ENCODE results near the gene RRP8. TPM values are rescaled to one million over a fixed set of nuclear protein-coding genes. Genes with fewer than 3 reads are reported as not detected.

The RRP8 gene
- 41.5 and 43.8 TPM in 2 replicates for total RNA-seq

DNA sequence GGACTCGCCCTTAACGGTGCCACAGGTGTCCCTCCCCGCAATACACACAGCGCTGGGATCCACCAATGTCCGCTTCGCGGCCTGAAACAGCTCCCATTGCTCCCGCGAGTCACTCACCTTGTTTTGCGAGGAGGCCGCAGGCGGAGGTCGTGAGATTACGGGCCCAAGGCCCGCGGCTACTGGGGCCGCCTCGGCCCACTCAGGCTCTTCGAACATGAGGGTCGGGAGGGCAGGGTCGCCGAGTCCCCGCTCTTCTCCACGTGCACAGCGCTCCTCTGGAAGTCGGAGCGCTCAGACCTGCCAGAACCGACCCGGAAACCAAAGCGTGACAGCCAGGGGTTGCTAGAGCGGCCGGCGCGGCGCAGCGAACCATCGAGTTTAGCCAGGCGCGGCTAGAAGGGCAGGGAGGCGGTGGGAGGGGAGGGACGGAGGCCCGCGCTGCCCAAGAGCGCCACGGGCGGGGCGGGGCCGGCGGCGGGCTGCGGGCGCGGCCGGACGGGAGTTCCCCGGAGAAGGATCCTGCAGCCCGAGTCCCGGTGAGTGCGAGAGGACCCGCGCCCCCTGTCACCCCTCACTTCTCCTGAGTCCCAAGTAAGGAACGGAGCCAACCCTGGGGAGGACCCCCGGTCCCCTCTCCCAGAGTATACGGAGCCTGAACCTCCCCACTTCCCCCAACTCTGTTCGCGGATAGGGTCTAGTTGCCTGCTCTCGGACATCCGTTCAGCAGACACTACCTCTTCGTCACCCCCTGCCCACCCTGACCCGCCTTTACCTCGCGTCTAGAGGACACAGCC, at the start of gene RRP8, which contains the start of gene ILK:
RRP8 (minus strand) TSS at position 330 of the 794 bp plus-strand sequence; CDS start at position 216, 114 bp downstream.
ILK (plus strand) TSS at position 488 of the 794 bp plus-strand sequence. CDS start 498 bp downstream, outside the sequence.
- Mint-ChIP-seq H3K27ac (no peak within 1 kb of the TSS), H3K9me3 (no peaks in the 10 kb centered on the region), H3K36me3 (ENCODE audit: low read depth) (peaks cover 36% of the 10 kb centered on the region), H3K4me1 (peaks cover 28% of the 10 kb centered on the region), H3K4me3 (no peak within 1 kb of the TSS), H3K27me3 (no peaks in the 10 kb centered on the region)
- DNase-seq, result peak; percentile 96
- intact Hi-C loops (cut with micrococcal nuclease), result loop anchor here (1.0 to 10.0 kb wide), 7 partner anchors 9 to 224 kb away; partner anchors contain the start of genes APBB1, ARFIP2, MRPL17 and TAF10

DNA sequence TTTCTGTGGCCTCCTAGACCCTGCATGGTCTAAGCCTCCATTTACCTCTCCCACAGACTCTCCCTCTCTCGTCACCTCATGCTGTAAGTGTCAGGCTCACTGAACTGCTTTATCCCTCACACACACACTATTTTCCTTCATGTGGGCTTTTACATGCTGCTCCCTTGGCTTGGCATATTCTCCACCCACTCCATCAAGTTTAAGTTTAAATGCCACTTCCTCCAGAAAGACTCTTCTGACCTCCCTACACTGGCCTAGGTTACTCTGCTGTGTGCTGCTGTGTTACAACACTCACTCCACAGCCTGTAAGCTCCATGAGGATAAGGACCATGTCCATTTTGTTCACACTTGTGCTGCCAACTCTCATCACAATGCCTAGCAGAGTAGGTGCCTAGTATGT, 49.7 kb upstream of the RRP8 start:
- H3K9me3 Mint-ChIP-seq, result no peaks in the 10 kb centered on the region
- H3K4me1 Mint-ChIP-seq, result peaks cover 5% of the 10 kb centered on the region
- H3K4me3 Mint-ChIP-seq, result no peak overlapping the region
- intact Hi-C loops (cut with micrococcal nuclease), result no loop called here
- DNase-seq, result no peak
- H3K27me3 Mint-ChIP-seq, result peaks cover 16% of the 10 kb centered on the region
- H3K36me3 Mint-ChIP-seq (ENCODE audit: low read depth), result peaks cover 3% of the 10 kb centered on the region
- H3K27ac Mint-ChIP-seq, result no peak overlapping the region

GRCh38 chr11:6652182-6652581, 48.8 kb upstream of the RRP8 start:
- H3K36me3 Mint-ChIP-seq (ENCODE audit: low read depth), result peaks cover 3% of the 10 kb centered on the region
- peaks cover 13% of the 10 kb centered on the region for H3K27me3 Mint-ChIP-seq
- peaks cover 5% of the 10 kb centered on the region for H3K4me1 Mint-ChIP-seq
- H3K27ac Mint-ChIP-seq, result no peak overlapping the region
- DNase-seq, result no peak
- H3K4me3 Mint-ChIP-seq, result no peak overlapping the region
- intact Hi-C loops (cut with micrococcal nuclease), result no loop called here
- H3K9me3 Mint-ChIP-seq, result no peaks in the 10 kb centered on the region

- peaks cover under 1% of the 10 kb centered on the region for H3K36me3 Mint-ChIP-seq (ENCODE audit: low read depth)
- H3K27ac Mint-ChIP-seq, result no peak overlapping the region
- intact Hi-C loops (cut with micrococcal nuclease), result no loop called here
- DNase-seq, result no peak
- H3K4me3 Mint-ChIP-seq, result no peak overlapping the region
- peaks cover 1% of the 10 kb centered on the region for H3K27me3 Mint-ChIP-seq
- H3K4me1 Mint-ChIP-seq, result peaks cover 1% of the 10 kb centered on the region
- H3K9me3 Mint-ChIP-seq, result no peaks in the 10 kb centered on the region
These were observed 47.6 kb upstream of the RRP8 start for GRCh38 chr11:6650980-6651379.

DNA sequence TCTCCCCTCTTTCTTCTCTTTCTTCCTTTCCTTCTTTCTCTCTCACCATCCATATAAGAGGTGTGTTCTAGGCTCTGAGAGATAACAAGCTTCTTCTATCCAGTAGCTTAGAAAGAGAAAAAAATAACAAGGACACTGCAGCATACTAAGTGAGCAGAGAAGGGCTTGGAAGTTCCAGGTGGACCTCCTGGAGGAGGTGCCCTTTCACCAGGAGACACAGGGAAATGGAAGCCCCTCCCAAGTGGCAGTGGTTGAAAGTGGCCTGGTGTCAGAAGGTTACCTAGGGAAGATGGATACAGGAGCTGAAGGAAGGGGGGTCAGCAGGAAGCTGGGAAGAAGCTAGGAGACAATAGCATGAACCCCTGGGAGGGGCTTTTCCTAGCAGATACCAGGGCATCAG, 46.7 kb upstream of the RRP8 start:
- Mint-ChIP-seq H3K36me3 (ENCODE audit: low read depth) (no peaks in the 10 kb centered on the region), H3K4me3 (no peak overlapping the region), H3K27ac (no peak overlapping the region), H3K9me3 (no peaks in the 10 kb centered on the region), H3K27me3 (no peaks in the 10 kb centered on the region), H3K4me1 (peaks cover 2% of the 10 kb centered on the region)
- no peak for DNase-seq
- intact Hi-C loops (cut with micrococcal nuclease), result no loop called here

- Mint-ChIP-seq H3K4me1 (peaks cover 2% of the 10 kb centered on the region), H3K9me3 (no peaks in the 10 kb centered on the region), H3K36me3 (ENCODE audit: low read depth) (no peaks in the 10 kb centered on the region), H3K4me3 (no peak overlapping the region), H3K27me3 (no peaks in the 10 kb centered on the region), H3K27ac (no peak overlapping the region)
- intact Hi-C loops (cut with micrococcal nuclease), result no loop called here
- DNase-seq, result no peak
These were observed 45.1 kb upstream of the RRP8 start for GRCh38 chr11:6648501-6648900.

DNA sequence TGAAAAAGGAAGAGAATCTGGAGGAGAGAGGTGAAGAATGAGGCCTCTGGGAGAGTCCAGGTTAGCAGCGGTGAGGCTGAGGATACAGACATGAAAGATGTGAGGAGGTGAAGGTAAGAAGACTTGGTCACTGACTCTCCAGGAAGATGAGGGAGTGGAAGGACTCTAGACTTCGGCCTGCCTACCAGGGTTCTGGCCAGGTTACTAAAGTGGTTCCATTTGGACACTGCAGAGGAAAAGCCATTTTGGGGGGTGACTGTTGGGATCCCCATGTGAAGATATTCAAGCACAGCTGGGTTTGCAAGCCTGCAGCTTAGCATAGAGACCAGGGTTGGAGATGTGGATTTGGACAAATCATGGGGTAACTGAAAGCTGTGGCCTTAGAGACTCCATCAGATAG, 44.4 kb upstream of the RRP8 start:
- H3K36me3 Mint-ChIP-seq (ENCODE audit: low read depth), result no peaks in the 10 kb centered on the region
- intact Hi-C loops (cut with micrococcal nuclease), result no loop called here
- no peak overlapping the region for H3K4me3 Mint-ChIP-seq
- no peaks in the 10 kb centered on the region for H3K27me3 Mint-ChIP-seq
- no peak for DNase-seq
- H3K4me1 Mint-ChIP-seq, result peaks cover 2% of the 10 kb centered on the region
- H3K27ac Mint-ChIP-seq, result no peak overlapping the region
- no peaks in the 10 kb centered on the region for H3K9me3 Mint-ChIP-seq

GRCh38 chr11:6646918-6647679, 43.7 kb upstream of the RRP8 start:
- no peak overlapping the region for H3K27ac Mint-ChIP-seq

DNA sequence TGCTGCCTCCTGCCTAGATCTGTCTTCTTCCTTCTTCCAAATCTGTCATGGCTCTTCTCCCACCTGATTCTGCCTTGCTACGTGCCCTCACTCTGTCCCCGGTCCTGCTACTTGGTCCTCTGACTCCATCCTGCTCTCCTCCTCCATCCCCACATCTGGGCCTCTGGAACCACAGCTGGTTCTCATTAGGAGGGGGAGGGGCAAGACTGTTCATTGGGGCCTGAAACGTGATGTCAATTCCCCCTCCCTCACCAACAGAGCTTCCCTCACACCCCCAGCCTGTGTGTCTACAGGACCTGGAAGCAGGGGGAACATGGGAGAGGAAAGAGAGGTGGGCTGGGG, 43.1 kb upstream of the RRP8 start:
- no peak for DNase-seq
- intact Hi-C loops (cut with micrococcal nuclease), result no loop called here

More at GRCh38 chr11:6646918-6647679, 43.7 kb upstream of the RRP8 start:
- DNase-seq, result peak; percentile 73
- H3K36me3 Mint-ChIP-seq (ENCODE audit: low read depth), result no peaks in the 10 kb centered on the region
- H3K4me1 Mint-ChIP-seq, result peaks cover 2% of the 10 kb centered on the region
- no peaks in the 10 kb centered on the region for H3K27me3 Mint-ChIP-seq
- H3K9me3 Mint-ChIP-seq, result no peaks in the 10 kb centered on the region
- no peak overlapping the region for H3K4me3 Mint-ChIP-seq
- intact Hi-C loops (cut with micrococcal nuclease), result no loop called here

DNA sequence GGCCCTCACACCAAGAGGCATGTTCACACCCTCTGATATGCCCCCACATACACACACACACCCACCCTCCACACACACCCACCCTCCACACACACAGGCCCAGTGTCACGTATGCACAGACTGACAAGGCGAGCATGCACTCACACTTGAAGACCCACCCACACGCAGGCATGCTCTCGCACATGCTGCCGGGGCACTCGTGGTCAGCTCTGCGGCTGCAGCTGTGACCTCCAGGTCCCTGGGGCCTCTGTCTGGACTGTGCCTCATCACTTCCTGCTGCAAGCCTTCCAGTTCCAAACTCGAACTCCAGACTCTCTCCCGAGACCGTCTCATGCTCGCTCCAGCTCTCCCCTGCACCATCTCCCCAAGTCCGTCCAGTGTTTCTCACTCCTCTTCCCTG, 42.7 kb upstream of the RRP8 start:
- Mint-ChIP-seq H3K4me1 (peaks cover 2% of the 10 kb centered on the region), H3K36me3 (ENCODE audit: low read depth) (no peaks in the 10 kb centered on the region)

More for the DNA sequence above, 43.1 kb upstream of the RRP8 start:
- no peaks in the 10 kb centered on the region for H3K36me3 Mint-ChIP-seq (ENCODE audit: low read depth)
- no peaks in the 10 kb centered on the region for H3K27me3 Mint-ChIP-seq
- no peak overlapping the region for H3K27ac Mint-ChIP-seq
- peaks cover 2% of the 10 kb centered on the region for H3K4me1 Mint-ChIP-seq
- H3K9me3 Mint-ChIP-seq, result no peaks in the 10 kb centered on the region
- H3K4me3 Mint-ChIP-seq, result no peak overlapping the region

DNA sequence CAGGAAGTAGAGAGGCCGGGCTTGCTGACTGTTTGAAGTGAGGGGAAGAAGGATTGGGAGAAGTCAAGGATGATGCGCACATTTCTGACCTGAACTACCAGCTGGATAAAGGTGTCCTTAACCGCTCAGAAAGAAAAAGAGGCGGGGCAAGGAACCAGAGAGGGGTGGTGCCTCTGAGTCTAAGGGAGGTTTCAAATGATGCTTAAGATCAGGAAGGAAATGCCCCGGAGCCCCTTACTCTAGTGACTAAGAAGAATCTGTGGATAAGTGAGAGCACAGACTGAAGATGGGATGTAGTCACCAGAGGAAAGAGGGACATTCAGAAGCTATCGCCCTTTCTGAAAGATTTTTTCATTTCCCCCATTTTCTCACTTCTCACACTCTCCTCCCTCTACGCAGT, 39.5 kb upstream of the RRP8 start:
- no peaks in the 10 kb centered on the region for H3K9me3 Mint-ChIP-seq
- no peaks in the 10 kb centered on the region for H3K27me3 Mint-ChIP-seq
- intact Hi-C loops (cut with micrococcal nuclease), result no loop called here

More for the DNA sequence above, 42.7 kb upstream of the RRP8 start:
- no peaks in the 10 kb centered on the region for H3K9me3 Mint-ChIP-seq
- intact Hi-C loops (cut with micrococcal nuclease), result no loop called here
- DNase-seq, result no peak
- no peaks in the 10 kb centered on the region for H3K27me3 Mint-ChIP-seq
- no peak overlapping the region for H3K4me3 Mint-ChIP-seq
- H3K27ac Mint-ChIP-seq, result peak overlapping the region; percentile 14

GRCh38 chr11:6640985-6641701, 37.7 kb upstream of the RRP8 start:
- no peak for DNase-seq
- peaks cover 8% of the 10 kb centered on the region for H3K4me1 Mint-ChIP-seq
- intact Hi-C loops (cut with micrococcal nuclease), result no loop called here
- no peak overlapping the region for H3K27ac Mint-ChIP-seq
- no peaks in the 10 kb centered on the region for H3K36me3 Mint-ChIP-seq (ENCODE audit: low read depth)
- no peaks in the 10 kb centered on the region for H3K9me3 Mint-ChIP-seq
- no peak overlapping the region for H3K4me3 Mint-ChIP-seq
- no peaks in the 10 kb centered on the region for H3K27me3 Mint-ChIP-seq

More for the DNA sequence above, 39.5 kb upstream of the RRP8 start:
- H3K4me3 Mint-ChIP-seq, result no peak overlapping the region
- DNase-seq, result no peak
- peaks cover 8% of the 10 kb centered on the region for H3K4me1 Mint-ChIP-seq
- H3K27ac Mint-ChIP-seq, result no peak overlapping the region
- H3K36me3 Mint-ChIP-seq (ENCODE audit: low read depth), result no peaks in the 10 kb centered on the region

- Mint-ChIP-seq H3K4me3 (no peak overlapping the region), H3K4me1 (peaks cover 6% of the 10 kb centered on the region), H3K27ac (no peak overlapping the region), H3K36me3 (ENCODE audit: low read depth) (no peaks in the 10 kb centered on the region), H3K27me3 (no peaks in the 10 kb centered on the region), H3K9me3 (no peaks in the 10 kb centered on the region)
- DNase-seq, result no peak
- intact Hi-C loops (cut with micrococcal nuclease), result no loop called here
These were observed 36.9 kb upstream of the RRP8 start for GRCh38 chr11:6640036-6640984.

Data from activated CD4-positive, alpha-beta T cell treated with anti-CD3 and anti-CD28 coated beads, Interleukin-2, amount 10 ng/mL, durations not matched to agents 24 days and 14 days (primary cell).